ENCODE measurements around the gene SORBS2. TPM values are rescaled to one million over a fixed set of nuclear protein-coding genes. Genes with fewer than 3 reads are reported as not detected.

The SORBS2 gene
- total RNA-seq, 4 donors from 2014 or later, result 640 to 1,569 (median 1,016) TPM

DNA sequence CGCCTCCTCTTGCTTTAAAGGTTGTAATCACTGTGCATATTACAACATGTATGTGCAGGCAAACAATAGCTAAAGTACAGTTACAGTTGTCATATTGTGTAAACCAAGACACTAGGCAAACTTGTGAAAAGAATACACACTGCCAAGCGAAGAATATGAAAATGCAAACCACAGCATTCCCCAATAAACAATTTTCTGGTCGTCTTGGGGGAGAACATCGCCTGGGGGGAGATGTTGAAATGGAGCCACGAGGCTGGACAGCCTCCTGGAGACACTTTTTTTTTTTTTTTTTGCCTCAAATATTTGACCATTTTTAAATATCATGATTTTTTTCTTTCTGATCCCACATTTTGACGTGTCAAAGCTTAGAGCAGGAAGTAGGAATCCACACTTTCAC, 225.0 kb downstream of the SORBS2 start:
- ATAC-seq, result no peak
- Histone ChIP-seq H3K36me3 (peaks cover 0 to 18% of the 10 kb centered on the region in 2 donors), H3K9me3 (no peaks in the 10 kb centered on the region), H3K4me1 (peaks cover 7 to 21% (median 14%) of the 10 kb centered on the region in 3 donors), H3K4me3 (no peak overlapping the region), H3K27ac (no peak overlapping the region), H3K27me3 (no peaks in the 10 kb centered on the region)
- 78 to 84% methylated on average over 5 to 6 of the region's 6 CpGs for WGBS, 2 donors (ENCODE audit: low coverage in 1 of 2)
- TF ChIP-seq POLR2AphosphoS5 (IDR thresholded peaks at IDR 0.05) (no peak), EP300 (IDR thresholded peaks at IDR 0.05) (no peak), CTCF (IDR thresholded peaks at IDR 0.05) (no peak), POLR2A (IDR thresholded peaks at IDR 0.05) (no peak)

GRCh38 chr4:185585211-185585610, 226.8 kb downstream of the SORBS2 start:
- no peak for ATAC-seq
- Histone ChIP-seq H3K9me3 (no peaks in the 10 kb centered on the region), H3K4me3 (no peak overlapping the region), H3K27ac (no peak overlapping the region), H3K27me3 (no peaks in the 10 kb centered on the region), H3K36me3 (peaks cover 0 to 18% of the 10 kb centered on the region in 2 donors), H3K4me1 (peaks cover 0 to 4% (median 0%) of the 10 kb centered on the region in 3 donors)
- 41 to 44% methylated on average over 1 of the region's 1 CpG for WGBS, 2 donors (ENCODE audit: low coverage in 1 of 2)
- TF ChIP-seq POLR2AphosphoS5 (IDR thresholded peaks at IDR 0.05) (no peak), CTCF (IDR thresholded peaks at IDR 0.05) (no peak), POLR2A (IDR thresholded peaks at IDR 0.05) (no peak), EP300 (IDR thresholded peaks at IDR 0.05) (no peak)

- WGBS, 2 donors (ENCODE audit: low coverage in 1 of 2), result 67 to 100% methylated on average over 1 of the region's 1 CpG
- no peaks in the 10 kb centered on the region for H3K9me3 ChIP-seq
- H3K4me1 ChIP-seq, result peaks cover 0 to 4% (median 0%) of the 10 kb centered on the region in 3 donors
- H3K36me3 ChIP-seq, result peaks cover 0 to 18% of the 10 kb centered on the region in 2 donors
- H3K27ac ChIP-seq, result no peak overlapping the region
- no peak for ATAC-seq
- TF ChIP-seq POLR2AphosphoS5 (IDR thresholded peaks at IDR 0.05) (no peak), EP300 (IDR thresholded peaks at IDR 0.05) (no peak), CTCF (IDR thresholded peaks at IDR 0.05) (no peak), POLR2A (IDR thresholded peaks at IDR 0.05) (no peak)
- no peak overlapping the region for H3K4me3 ChIP-seq
- no peaks in the 10 kb centered on the region for H3K27me3 ChIP-seq
Observed at GRCh38 chr4:185583813-185584212, 228.2 kb downstream of the SORBS2 start.

- WGBS, 2 donors (ENCODE audit: low coverage in 1 of 2), result 84 to 89% methylated on average over 4 to 7 of the region's 7 CpGs
- Histone ChIP-seq H3K36me3 (peaks cover 0 to 15% of the 10 kb centered on the region in 2 donors), H3K27ac (no peak overlapping the region), H3K4me3 (no peak overlapping the region), H3K9me3 (no peaks in the 10 kb centered on the region), H3K4me1 (peaks cover 0 to 4% (median 0%) of the 10 kb centered on the region in 3 donors), H3K27me3 (no peaks in the 10 kb centered on the region)
- TF ChIP-seq CTCF (IDR thresholded peaks at IDR 0.05) (no peak), POLR2A (IDR thresholded peaks at IDR 0.05) (no peak), POLR2AphosphoS5 (IDR thresholded peaks at IDR 0.05) (no peak), EP300 (IDR thresholded peaks at IDR 0.05) (no peak)
- ATAC-seq, result no peak
Observed at GRCh38 chr4:185582651-185583400, 229.2 kb downstream of the SORBS2 start.

- Histone ChIP-seq H3K4me1 (peaks cover 3 to 20% (median 15%) of the 10 kb centered on the region in 3 donors), H3K27me3 (no peaks in the 10 kb centered on the region), H3K9me3 (no peaks in the 10 kb centered on the region), H3K27ac (no peak overlapping the region), H3K36me3 (no peaks in the 10 kb centered on the region), H3K4me3 (no peak overlapping the region)
- 91 to 93% methylated on average over 6 to 7 of the region's 12 CpGs for WGBS, 2 donors (ENCODE audit: low coverage in 1 of 2)
- ATAC-seq, result no peak
- TF ChIP-seq EP300 (IDR thresholded peaks at IDR 0.05) (no peak), CTCF (IDR thresholded peaks at IDR 0.05) (no peak), POLR2A (IDR thresholded peaks at IDR 0.05) (no peak), POLR2AphosphoS5 (IDR thresholded peaks at IDR 0.05) (no peak)
Observed at GRCh38 chr4:185580699-185581098, 231.3 kb downstream of the SORBS2 start.

All from gastroesophageal sphincter (tissue), 4 donors.